Epithelial cell of esophagus (primary cell): ENCODE data around the gene FABP7.

Experiments used
- DNase-seq: peaks from one replicate; pipeline ENCODE4 v3.0.0; 2010; ENCODE audit warnings: low read depth
- H3K4me3 ChIP-seq: 2 replicates; pipeline ENCODE4 v1.5.1; 2011; ENCODE audit warnings: mild to moderate bottlenecking, low read length, control low read depth
- CTCF ChIP-seq: IDR thresholded peaks from 2 replicates; pipeline ENCODE4 v1.5.1; 2011; ENCODE audit warnings: low read depth, mild to moderate bottlenecking, low read length, control low read depth, inconsistent platforms; ENCODE audit not compliant: insufficient read depth; ENCODE audit errors: missing control alignments

The FABP7 gene

GRCh38 chr6:122779667-122780066, at the start of gene FABP7:
Gene FABP7, plus strand, starts transcription at chr6:122779716. Its CDS starts 79 bp downstream, at chr6:122779795.
- no peak within 1 kb of the TSS for H3K4me3 ChIP-seq
- no peak for DNase-seq

GRCh38 chr6:122730334-122730733, 49.2 kb upstream of the FABP7 start:
- TF ChIP-seq CTCF = no peak
- DNase-seq = no peak
- no peak overlapping the region for H3K4me3 ChIP-seq

More at GRCh38 chr6:122779667-122780066, at the start of gene FABP7:
- TF ChIP-seq CTCF = no peak

- H3K4me3 ChIP-seq = no peak overlapping the region
- peak; percentile 59 for DNase-seq
- TF ChIP-seq CTCF = peak; percentile 81
These were observed 48.6 kb upstream of the FABP7 start for GRCh38 chr6:122730775-122731386.

GRCh38 chr6:122733259-122733658, 46.3 kb upstream of the FABP7 start:
- TF ChIP-seq CTCF = no peak
- no peak overlapping the region for H3K4me3 ChIP-seq
- DNase-seq = peak; percentile 21

GRCh38 chr6:122734529-122735395, 44.8 kb upstream of the FABP7 start:
- TF ChIP-seq CTCF = no peak
- DNase-seq = peak; percentile 7
- no peak overlapping the region for H3K4me3 ChIP-seq

GRCh38 chr6:122735582-122735981, 43.9 kb upstream of the FABP7 start:
- TF ChIP-seq CTCF = no peak
- peak; percentile 98 for DNase-seq
- no peak overlapping the region for H3K4me3 ChIP-seq

GRCh38 chr6:122736163-122736562, 43.4 kb upstream of the FABP7 start:
- DNase-seq = peak; percentile 93
- no peak overlapping the region for H3K4me3 ChIP-seq

More at GRCh38 chr6:122736163-122736562, 43.4 kb upstream of the FABP7 start:
- TF ChIP-seq CTCF = no peak
